A673 (cell line): ENCODE results near the gene LRTM1. TPM values are rescaled to one million over a fixed set of nuclear protein-coding genes. Genes with fewer than 3 reads are reported as not detected.

Source experiments
- Bru-seq: library from RNA; stranded (reverse); fragments of 400-500 nt; gene quantifications from one replicate; lab custom pipeline; 2021; lab: Mats Ljungman, UMichigan
- BruChase-seq, 2 experiments: library from RNA; stranded (reverse); fragments of 400-500 nt; gene quantifications; one replicate each; lab custom pipeline; 2021; lab: Mats Ljungman, UMichigan
- BruUV-seq: library from RNA; stranded (reverse); fragments of 400-500 nt; replicated peaks from 2 replicates; lab custom pipeline; 2021; lab: Mats Ljungman, UMichigan
- CTCF ChIA-PET: fragments of 300-600 bp; sonication (Branson Sonifier 250); formaldehyde crosslinking; loops from one replicate; lab custom pipeline; 2022; ENCODE audit warnings: antibody characterized with exemption; lab: Charles Lee
- POLR2A ChIA-PET: fragments of 300-600 bp; sonication (Branson Sonifier 250); formaldehyde crosslinking; loops from one replicate; lab custom pipeline; 2022; ENCODE audit warnings: antibody characterized with exemption; ENCODE audit not compliant: low non-redundant PET; lab: Charles Lee
- DNase-seq: peaks from one replicate; pipeline ENCODE4 v3.0.0-alpha.2; 2015; ENCODE audit warnings: low spot score
- H3K27ac ChIP-seq: fragments of 200-600 bp; sonication (generic); 2 replicates; pipeline ENCODE4 v1.5.1; 2016; ENCODE audit warnings: mixed run types, low read depth, mild to moderate bottlenecking, mixed read lengths, antibody characterized with exemption, low read length; ENCODE audit not compliant: poor library complexity, severe bottlenecking
- H3K27me3 ChIP-seq: fragments of 200-600 bp; sonication (generic); replicated peaks from 2 replicates; pipeline ENCODE4 v1.6.1; 2017; ENCODE audit warnings: mixed run types, low read depth, mild to moderate bottlenecking, mixed read lengths, antibody characterized with exemption, low read length; ENCODE audit not compliant: insufficient read depth, poor library complexity
- H3K36me3 ChIP-seq: fragments of 200-600 bp; sonication (generic); 2 replicates; pipeline ENCODE4 v1.6.1; 2016; ENCODE audit warnings: mixed run types, mild to moderate bottlenecking, mixed read lengths, antibody characterized with exemption, low read length; ENCODE audit not compliant: insufficient read depth, poor library complexity, severe bottlenecking
- H3K4me1 ChIP-seq: fragments of 200-600 bp; sonication (generic); 2 replicates; pipeline ENCODE4 v1.6.1; 2017; ENCODE audit warnings: mixed run types, mild to moderate bottlenecking, mixed read lengths, antibody characterized with exemption, low read length; ENCODE audit not compliant: insufficient read depth, poor library complexity, severe bottlenecking
- H3K4me3 ChIP-seq: fragments of 200-600 bp; sonication (generic); 2 replicates; pipeline ENCODE4 v1.5.1; 2016; ENCODE audit warnings: low read depth, mixed run types, mild to moderate bottlenecking, mixed read lengths, low read length; ENCODE audit not compliant: poor library complexity, severe bottlenecking
- H3K9me3 ChIP-seq: fragments of 200-600 bp; sonication (generic); 2 replicates; pipeline ENCODE4 v1.6.1; 2016; ENCODE audit warnings: mixed run types, low read depth, mild to moderate bottlenecking, mixed read lengths, antibody characterized with exemption, low read length; ENCODE audit not compliant: poor library complexity, severe bottlenecking
- CTCF ChIP-seq: fragments of 300-800, 200-600 bp; sonication (generic); conservative IDR thresholded peaks from 2 replicates; pipeline ENCODE4 v1.5.1; 2017; ENCODE audit warnings: low read depth, mild to moderate bottlenecking, antibody characterized with exemption, low read length, moderate library complexity, mixed read lengths
- EZH2 ChIP-seq: fragments of 200-600 bp; sonication (generic); IDR thresholded peaks from 2 replicates; pipeline ENCODE4 v1.6.1; 2017; ENCODE audit warnings: borderline replicate concordance, low read depth, mild to moderate bottlenecking, mixed read lengths, antibody characterized with exemption, low read length; ENCODE audit not compliant: poor library complexity, severe bottlenecking
- intact Hi-C: fragments of 100-400 bp; cut with micrococcal nuclease; formaldehyde crosslinking; loops from one replicate; pipeline ENCODE4 v1.10.0; 2022; ENCODE audit not compliant: unreplicated experiment
- long read RNA-seq: library from polyadenylated mRNA; stranded (forward); transcript quantifications from one replicate; pipeline ENCODE4 v2.0.0, GENCODE V29; 2022
- total RNA-seq: library from RNA; stranded (reverse); gene quantifications from 2 replicates; pipeline ENCODE4 v1.2.3, GENCODE V29; 2021

LRTM1 gene
- total RNA-seq = not detected in 2 replicates
- not detected for Bru-seq, nascent RNA
- BruChase-seq, experiment 1, labeled RNA remaining after a 2-hour chase = not detected
- BruChase-seq, experiment 2, labeled RNA remaining after a 6-hour chase = not detected
- long read RNA-seq = 0 reads

GRCh38 chr3:54928046-54928770 lies at the start of gene LRTM1:
LRTM1 (minus strand) TSS chr3:54928059; CDS start chr3:54927911, 148 bp downstream.
- POLR2A ChIA-PET = no interaction called here
- CTCF ChIA-PET = interaction anchor here (0.7 kb wide), 1 partner anchor 16 kb away, joined by 6 read pairs; no protein-coding TSS in a partner anchor
- BruUV-seq = no TSS peak

GRCh38 chr3:54977439-54977838 lies 49.6 kb upstream of the LRTM1 start:
- H3K27me3 ChIP-seq = no peaks in the 10 kb centered on the region
- TF ChIP-seq CTCF (no peak), EZH2 (no peak)
- intact Hi-C loops = no loop called here
- DNase-seq = no peak
- H3K9me3 ChIP-seq = no peaks in the 10 kb centered on the region
- ChIA-PET POLR2A (no interaction called here), CTCF (no interaction called here)
- no peaks in the 10 kb centered on the region for H3K36me3 ChIP-seq
- H3K4me1 ChIP-seq = no peaks in the 10 kb centered on the region
- no TSS peak for BruUV-seq
- H3K27ac ChIP-seq = no peak overlapping the region
- H3K4me3 ChIP-seq = no peak overlapping the region

More at GRCh38 chr3:54928046-54928770, at the start of gene LRTM1:
- H3K36me3 ChIP-seq = no peaks in the 10 kb centered on the region
- DNase-seq = no peak
- H3K4me1 ChIP-seq = no peaks in the 10 kb centered on the region
- H3K27me3 ChIP-seq = no peaks in the 10 kb centered on the region
- H3K27ac ChIP-seq = no peak within 1 kb of the TSS
- TF ChIP-seq EZH2 (no peak), CTCF (no peak)
- no peak within 1 kb of the TSS for H3K4me3 ChIP-seq
- H3K9me3 ChIP-seq = no peaks in the 10 kb centered on the region
- intact Hi-C loops = no loop called here

- Histone ChIP-seq H3K9me3 (no peaks in the 10 kb centered on the region), H3K36me3 (no peaks in the 10 kb centered on the region), H3K4me1 (no peaks in the 10 kb centered on the region), H3K27ac (no peak overlapping the region), H3K4me3 (no peak overlapping the region), H3K27me3 (no peaks in the 10 kb centered on the region)
- intact Hi-C loops = no loop called here
- TF ChIP-seq CTCF = no peak
- no peak for TF ChIP-seq EZH2
- BruUV-seq = no TSS peak
- POLR2A ChIA-PET = interaction anchor here (0.6 kb wide), 1 partner anchor 92 kb away, joined by 4 read pairs; no protein-coding TSS in a partner anchor
- no peak for DNase-seq
- CTCF ChIA-PET = no interaction called here
Observed at GRCh38 chr3:54970895-54971294, 43.0 kb upstream of the LRTM1 start.
